ENCODE data around the gene NFS1.
"Not testable (repeated sequence)": the region's sequence is repeated elsewhere in the genome, so short reads cannot be mapped to it uniquely, and the experiment has no call there.

NFS1 gene

DNA sequence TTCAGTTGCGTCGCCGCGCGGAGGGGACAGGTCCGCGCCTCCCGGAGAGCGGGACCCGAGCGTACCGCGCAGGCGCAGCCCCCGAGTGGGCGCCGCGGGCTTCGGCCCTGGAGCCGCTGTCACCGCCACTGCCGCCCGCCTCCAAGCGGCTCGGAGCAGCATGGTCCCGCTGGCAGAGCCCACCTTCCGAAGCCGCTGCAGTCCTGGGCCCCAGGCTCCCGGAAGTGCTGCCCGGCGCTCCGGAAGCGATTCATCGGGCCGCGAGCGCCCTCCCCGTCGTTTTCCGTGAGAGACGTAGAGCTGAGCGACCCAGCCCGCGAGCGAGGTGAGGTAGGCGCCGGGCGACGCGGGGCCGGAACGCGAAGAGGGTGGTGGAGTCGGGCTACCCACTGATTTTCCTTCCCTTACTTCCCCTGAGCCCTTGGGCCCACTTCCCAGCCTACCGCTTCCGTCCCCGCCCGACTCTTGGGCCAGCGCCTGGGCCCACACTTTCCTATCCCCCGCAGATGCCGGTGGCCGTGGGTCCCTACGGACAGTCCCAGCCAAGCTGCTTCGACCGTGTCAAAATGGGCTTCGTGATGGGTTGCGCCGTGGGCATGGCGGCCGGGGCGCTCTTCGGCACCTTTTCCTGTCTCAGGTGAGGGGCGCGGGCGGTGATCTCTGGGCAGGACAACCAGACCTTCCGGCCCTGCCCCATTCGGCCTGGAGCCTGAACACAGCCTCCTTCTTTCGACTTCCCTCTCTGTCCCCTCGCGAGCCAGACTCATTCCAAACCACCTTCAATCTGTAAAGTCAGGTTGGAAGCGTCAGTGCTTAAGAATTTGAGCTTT lies at the start of gene NFS1, which contains the start of gene ROMO1:
NFS1 (minus strand) TSS at position 226 of the 830 bp plus-strand sequence; CDS start at position 162, 64 bp downstream.
ROMO1 (plus strand) TSS at position 279 of the 830 bp plus-strand sequence; CDS start at position 507, 228 bp downstream.
- DNase-seq (ENCODE audit: low spot score), result peak; percentile 80

DNA sequence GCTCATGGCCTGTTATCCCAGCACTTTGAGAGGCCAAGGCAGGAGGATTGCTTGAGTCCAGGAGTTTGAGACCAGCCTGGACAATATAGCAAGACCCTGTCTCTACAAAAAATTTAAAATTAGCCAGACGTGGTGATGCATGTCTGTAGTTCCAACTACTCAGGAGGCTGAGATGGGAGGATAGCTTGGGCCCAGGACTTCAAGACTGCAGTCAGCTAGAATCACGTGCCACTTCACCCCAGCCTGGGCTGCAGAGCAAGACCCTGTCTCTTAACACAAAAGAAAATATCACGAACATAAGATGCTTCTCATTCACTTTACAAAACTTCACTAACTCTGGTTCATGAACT lies 45.3 kb upstream of the NFS1 start:
- not testable (repeated sequence) for DNase-seq (ENCODE audit: low spot score)

DNA sequence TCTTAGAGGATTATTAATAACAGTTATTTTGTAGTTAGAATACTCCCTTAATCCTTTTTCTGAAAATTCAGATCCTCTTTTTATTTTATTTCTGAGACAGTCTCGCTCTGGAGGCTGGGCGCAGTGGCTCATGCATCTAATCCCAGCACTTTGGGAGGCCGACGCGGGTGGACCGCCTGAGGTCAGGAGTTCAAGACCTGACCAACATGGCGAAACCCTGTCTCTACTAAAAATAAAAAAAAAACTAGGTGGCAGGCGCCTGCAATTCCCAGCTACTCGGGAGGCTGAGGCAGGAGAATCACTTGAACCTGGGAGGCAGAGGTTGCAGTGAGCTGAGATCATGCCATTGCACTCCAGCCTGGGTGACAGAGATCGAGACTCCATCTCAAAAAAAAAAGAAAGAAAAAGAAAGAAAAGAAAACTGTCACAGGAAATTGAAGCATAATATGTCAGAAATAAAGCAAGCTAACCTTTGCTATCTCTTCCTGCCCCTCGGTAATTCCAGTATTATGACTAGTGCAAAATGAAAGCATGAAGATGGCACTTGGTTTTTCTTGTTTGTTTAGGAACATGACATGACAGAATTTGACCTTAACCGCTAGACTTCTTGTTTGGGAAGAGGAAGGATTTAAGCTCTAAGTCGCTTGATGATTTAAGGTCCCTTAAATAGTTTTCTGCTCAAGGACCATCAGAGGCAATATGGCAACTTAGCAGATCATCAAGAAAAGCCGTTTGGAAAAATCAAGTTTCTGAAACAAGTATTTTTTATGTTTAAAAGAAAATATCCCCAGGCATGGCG lies 44.7 kb upstream of the NFS1 start:
- DNase-seq (ENCODE audit: low spot score), result peak; percentile 23

DNA sequence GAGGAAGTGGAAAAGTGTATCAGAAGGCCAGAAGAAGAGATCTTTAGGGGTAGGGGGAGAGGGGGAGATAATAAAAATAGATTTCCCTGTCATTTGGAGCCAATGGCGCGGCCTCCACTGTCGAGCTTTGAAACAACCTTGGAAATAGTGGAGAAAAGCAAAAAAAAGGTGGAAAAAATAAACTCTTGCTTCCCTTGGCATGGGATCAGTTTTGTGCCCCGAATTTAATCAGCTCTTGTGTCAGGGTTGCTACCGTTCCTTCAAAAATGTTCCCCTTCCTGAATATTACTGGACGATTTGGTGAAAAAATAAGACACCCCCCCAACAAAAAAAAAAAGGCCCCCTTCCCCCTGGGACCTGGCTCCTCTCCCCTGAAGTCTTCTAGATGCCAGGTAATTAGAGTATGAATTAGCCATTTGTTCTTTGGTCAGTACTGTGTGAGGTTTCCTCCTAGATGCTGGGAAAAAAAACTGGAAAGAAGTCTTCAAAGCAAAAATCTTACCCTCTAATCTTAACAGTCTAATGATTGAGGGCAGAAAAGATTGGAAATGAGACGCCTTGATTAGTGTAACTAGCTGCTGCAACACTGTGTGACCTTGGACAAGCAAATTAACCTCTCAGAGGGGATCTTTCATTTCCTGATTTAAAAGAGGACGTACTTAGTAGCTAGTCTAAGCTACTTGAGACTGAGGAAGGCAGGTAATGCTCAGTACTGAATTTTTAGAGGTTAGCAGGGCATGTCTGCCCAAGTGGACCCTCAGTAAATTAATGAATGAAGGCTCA lies 43.8 kb upstream of the NFS1 start:
- DNase-seq (ENCODE audit: low spot score), result peak; percentile 36

DNA sequence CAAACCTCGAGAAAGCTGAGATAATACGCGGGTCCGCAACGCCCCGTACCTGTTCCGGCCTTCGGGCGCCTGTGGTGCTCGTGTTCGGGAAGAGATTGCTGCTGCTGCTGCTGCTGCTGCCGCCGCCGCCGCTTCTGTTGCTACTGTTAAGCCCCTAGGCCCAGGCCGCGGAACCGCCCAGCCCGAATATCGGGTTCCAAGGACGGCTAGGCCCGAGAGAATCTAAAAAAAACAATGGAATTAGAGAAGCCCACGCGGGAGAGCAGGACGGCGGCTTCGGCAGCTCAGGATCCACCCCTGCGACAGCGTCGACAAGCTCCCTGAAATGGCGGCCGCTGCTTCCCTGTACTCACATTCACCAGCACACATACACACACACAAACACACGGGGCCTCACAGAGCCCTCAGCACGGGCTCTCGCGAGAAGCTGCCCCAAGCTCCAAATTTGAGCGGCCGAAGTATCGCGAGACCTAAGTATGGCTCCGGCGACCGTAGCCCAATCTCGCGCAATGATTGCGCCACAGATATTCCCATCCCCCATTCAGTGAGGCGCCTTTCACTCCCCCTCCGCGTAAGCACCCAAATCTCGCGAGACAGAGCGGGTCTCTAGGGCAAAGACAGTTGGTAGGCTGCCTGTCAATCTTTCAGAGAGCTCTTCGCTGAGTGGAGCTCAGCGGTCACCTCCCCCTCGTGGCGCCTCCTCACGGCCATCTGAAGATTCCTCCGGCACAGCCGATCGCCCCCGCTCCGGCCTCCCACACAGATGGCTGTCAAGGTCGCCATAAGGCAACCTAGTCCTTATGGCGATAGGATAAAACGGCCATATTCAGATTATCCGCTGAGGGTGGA lies 43.0 kb upstream of the NFS1 start, which contains the start of gene RBM39:
RBM39 (minus strand) TSS at position 369 of the 849 bp plus-strand sequence. CDS start 1,386 bp downstream, outside the sequence.
- DNase-seq (ENCODE audit: low spot score), result peak; percentile 100

DNA sequence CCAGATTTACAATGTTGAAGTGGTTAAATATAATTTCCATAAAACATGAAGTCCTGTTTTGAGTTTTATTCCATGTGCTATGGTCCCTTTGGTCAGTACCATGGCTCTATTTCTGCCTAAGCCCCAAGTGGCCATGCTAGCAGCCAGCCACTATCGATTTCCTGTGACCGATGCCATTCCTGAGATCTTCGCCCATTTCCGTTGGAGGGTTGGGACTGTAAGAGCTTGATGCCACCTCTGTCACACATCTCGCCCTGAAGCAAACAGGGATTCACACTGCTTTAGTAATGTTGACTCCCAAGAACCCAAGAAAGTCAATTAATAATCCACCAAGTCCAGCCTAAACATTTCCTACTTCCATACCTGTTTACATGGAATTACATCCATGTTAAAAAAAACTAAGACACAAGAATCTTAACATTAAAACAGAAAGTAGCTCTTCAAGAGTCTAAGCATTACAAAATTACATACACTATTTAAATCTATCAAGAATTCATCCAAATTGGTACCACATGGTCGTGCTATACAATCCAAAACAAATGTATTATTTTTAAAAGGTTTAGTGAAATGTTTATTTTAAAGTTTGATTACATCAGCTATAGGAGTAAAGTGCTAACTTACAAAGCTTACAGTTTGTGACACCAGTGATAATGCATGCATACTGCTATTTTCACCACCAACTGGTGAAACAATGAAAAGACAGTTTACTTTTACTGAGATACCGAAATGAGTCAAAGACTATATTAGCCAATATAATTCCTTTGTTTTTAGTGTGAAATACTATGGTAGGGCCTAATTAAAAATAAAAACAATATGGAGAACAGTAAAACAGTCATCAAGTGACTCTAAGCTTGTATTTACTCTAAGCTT lies 40.4 kb upstream of the NFS1 start:
- peak; percentile 15 for DNase-seq (ENCODE audit: low spot score)

DNA sequence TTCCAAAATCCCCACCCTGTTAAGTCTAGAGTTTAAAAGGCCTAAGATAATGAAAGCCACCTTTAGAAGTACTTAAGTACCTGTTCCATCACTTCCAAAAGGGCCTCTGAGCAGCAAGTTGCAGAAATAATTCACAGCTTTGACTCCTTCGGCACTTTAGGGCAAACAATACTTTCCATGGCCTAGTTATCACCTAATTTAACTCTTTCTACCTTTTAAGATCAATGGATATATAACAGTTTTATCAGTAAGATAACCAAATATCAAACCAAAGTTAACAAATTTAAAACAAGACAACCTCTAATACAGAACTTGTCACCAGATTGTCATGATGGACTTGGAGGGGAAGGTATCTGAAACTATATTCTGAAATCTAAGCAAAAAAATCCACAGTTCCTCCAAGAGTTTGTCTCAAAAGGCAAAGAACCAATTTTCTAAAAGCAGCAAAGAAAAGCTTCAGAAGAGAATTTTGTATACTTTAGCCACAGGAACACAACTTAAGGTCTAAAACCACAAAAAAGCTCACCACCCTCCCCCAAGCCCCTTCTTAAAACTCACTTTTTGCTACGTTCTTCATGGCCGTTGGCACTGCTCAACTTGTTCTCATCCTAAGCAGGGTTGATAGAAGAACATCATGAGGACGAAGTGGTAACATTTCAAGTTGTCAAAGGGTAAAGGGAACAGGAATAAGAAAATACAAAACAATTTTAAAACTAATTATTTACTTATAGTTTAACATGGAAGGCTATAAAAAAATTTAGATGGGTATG lies 39.4 kb upstream of the NFS1 start:
- DNase-seq (ENCODE audit: low spot score), result no peak

DNA sequence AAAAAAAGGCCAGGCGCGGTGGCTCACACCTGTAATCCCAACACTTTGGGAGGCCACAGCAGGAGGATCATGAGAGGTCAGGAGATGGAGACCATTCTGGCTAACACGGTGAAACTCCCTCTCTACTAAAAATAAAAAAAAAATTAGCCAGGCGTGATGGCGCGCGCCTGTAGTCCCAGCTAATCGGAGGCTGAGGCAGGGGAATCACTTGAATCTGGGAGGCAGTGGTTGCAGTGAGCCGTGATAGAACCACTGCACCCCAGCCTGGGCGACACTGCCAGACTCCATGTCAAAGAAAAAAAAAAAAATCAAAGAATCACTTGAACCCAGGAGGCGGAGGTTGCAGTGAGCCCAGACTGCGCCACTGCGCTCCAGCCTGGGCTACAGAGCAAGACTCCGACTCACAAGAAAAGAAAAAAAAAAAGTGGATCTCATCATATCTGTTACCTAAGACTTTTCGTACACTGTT lies 38.7 kb upstream of the NFS1 start:
- DNase-seq (ENCODE audit: low spot score), result no peak

DNA sequence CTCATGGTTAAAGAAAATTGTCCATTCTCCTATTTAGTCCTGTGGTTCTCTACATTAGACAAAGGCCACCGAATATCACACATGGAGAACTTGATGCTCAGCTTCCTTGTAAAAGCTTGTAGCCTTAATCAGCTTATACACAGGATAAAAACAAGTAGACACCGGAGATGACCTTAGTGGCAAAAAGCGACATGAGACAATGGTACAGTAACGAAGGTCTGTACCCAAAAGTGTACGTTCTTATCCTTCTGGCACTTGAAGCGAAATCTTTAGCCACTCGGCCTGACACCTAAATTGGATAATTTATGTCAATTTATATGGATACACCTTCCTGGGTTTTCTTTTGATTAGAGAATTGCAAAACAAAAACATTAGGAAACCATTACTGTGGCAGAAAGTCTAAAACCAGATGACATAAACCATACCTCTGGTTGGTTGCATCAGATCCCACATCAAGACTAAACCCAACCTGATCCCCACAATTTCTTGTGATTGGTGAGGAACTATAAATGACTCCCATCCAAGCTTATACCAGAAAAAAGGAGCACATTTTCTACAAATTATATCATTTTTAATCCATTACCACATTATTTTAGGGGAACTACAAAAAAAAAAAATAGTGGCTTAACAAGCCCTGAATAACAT lies 36.8 kb upstream of the NFS1 start:
- no peak for DNase-seq (ENCODE audit: low spot score)

DNA sequence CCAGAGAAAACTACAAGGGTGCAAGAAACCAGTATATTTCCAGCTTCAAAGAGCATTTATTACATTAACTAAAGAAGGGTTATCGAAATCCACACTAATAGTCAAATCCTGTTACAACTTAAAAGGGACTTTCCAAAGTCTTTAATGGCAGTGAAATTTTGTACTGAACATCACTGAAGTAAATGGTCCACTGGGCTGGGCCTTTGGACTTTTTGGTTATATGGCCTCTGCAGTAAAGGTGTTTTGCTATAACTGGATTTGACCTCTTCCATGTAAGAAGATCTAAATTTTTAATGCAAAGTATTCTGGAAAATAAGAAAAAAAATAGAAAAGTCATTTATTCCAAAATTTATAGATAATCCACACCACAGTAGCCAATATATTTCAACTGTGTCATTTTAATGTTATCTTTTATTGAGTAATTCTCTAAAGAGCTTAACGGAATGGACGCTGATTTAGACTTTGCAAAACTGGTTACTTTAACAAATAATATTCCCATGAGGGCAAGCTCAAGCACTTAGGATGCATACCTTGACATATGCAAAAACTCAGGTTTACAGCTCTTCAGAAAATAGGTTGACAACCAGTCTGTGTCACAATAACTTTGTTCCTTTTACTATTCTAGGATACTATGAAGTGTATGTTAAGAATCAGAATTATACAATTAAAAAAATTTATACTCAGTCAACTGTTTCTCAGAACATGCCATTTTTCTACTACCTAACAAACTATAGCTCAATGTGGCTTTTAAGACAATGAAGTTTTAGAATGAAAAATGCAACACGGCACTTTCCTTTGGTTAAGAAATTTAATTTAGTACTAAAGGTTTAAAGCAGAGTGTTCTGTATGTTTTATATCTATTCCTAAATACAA lies 35.9 kb upstream of the NFS1 start:
- no peak for DNase-seq (ENCODE audit: low spot score)

DNA sequence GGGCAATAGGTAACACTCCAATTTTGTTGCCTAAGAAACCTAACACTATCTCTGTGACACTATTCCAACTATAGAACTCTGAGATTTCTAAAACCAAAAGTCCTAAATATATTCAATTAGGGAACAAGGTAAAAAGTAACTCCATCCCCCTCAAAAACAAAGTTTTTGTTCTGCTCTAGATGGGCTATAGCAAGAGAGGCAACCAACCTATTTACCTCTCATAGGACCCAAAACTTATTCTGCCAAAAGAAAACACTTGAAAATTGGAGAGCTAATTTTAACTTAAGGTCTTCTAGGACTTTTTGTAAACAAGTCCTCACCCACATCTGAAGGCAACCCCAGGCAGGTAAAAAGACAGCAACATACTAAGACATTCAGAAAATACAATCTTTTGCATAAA lies 35.2 kb upstream of the NFS1 start:
- no peak for DNase-seq (ENCODE audit: low spot score)

DNA sequence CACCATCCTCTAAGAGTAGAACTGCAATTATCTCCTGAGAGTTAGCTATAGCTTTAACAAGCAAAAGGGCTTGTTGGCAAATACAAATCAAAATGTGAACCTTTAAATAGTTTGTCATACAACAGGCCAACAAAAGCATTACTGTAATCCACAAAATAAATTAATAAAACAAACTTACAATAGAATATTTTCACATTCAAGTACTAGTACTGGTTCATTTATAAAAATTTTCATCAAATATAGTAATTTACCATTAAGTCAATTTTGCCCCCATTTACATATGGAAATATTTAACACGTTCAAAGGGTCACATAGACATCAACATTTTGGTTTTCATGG lies 33.5 kb upstream of the NFS1 start:
- no peak for DNase-seq (ENCODE audit: low spot score)

DNA sequence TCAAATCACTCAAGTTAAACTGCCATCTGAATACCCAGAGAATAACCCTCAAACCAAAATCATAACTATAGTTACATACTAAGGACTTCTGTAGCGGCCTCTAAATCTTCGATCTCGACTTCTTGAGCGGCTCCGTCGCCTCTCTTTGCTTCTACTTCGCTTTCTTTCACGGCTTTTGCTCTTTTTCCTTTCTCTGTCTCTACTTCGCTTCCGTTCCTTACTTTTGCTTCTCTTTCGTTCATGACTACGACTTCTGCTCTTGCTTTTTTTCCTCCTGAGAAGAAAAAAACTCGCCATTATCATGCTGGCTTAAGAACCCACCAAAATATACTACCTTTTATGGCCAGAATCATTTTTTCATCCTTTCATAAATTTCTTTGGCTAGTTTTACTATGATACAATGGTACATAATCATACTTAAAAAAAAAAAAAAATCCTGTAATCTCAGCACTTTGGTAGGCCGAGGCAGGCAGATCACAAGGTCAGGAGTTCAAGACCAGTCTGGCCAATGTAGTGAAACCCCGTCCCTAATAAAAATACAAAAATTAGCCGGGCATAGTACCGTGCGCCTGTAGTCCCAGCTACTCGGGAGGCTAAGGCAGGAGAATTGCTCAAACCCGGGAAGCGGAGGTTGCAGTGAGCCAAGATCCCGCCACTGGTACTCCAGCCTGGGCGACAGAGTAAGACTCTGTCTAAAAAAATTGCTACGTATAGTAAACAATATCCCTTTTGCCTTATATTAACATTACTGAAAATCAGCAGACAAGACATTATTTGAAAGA lies 32.9 kb upstream of the NFS1 start:
- DNase-seq (ENCODE audit: low spot score), result no peak

DNA sequence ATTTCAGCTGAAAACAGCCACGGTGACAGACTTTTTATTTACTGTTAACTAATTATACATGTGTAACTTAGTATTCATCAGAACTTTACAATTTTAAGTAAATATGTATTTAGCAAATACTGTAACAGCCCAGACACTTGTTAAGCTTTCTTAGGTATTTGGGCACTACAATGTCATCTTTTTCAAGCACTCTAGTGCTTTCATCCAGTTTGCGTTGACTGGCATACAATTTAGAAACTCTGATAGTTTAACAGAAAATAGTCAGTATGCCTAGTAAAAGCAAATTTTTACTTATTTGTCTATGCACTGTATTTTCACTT lies 32.3 kb upstream of the NFS1 start:
- DNase-seq (ENCODE audit: low spot score), result no peak

DNA sequence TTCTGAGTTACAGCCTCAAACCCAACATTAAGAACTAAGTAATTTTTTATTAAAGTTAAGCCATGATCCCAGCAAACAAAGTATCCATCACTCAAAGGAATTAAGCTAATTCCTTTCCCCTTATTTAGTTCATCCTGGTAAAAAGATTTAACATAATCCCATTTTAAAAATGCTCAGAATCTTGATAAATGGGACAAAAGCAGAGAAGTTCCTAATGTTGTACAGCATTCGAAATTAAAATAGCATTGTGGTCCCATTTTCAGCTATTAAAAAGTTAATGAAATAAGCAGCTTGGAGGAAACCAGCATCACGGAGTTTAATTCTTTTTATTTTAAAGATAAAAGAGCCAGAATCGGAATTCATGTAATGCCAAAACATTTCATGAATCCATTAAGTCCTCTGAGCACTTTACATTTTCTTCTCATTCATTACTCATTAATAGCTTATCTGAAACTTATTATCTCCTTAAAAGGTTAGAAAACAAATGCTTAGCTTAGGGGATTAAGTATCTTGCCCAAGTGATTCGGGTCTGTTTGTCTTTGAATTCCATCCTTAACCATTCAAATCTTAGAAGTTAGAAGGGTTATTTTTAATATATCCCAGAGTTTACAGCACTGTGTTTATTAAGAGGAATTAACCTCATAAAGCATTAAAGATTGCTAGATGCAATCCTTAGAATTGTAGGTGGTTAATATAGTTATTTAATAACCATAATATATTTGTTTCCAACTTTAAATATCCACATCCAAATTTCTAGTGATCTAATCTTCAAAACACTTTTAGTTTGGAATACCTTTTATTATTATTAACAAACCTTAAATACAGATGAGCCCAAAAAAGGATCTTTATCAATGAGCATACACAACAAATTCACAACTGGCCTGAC lies 31.7 kb upstream of the NFS1 start:
- DNase-seq (ENCODE audit: low spot score), result no peak

DNA sequence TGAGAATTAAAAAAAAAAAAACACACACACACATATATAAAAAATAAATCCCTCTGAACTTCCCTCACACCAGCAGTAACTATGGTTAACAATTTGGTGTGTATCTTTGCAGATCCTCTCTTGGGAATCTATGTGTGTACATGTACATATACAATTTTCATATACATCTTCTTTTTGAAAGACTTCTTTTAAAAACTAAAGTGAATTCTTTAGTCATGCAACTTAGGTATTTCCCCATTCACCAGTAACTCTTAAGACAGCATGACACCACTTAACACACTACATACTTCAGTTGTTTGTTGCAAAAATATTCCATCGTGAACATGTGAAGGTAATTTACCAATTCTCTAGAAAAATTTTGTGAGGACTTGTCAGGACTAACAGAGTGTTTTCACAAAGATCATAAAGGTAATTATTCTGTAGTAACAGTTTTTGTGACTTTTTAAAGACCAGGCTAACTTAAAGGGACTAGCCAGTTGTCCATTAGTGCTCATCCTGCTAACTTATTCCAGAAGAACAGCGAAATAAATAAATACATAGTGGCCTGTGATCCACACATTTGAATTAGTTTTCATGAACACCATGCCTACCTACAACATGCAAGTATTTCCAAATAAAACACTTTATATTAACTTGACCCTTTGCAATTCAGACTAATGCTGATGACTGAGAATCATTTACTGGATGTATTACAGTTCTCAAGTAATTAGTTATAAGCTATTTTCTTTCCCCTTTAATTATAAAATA lies 30.9 kb upstream of the NFS1 start:
- DNase-seq (ENCODE audit: low spot score), result no peak

Measured in CD4-positive, alpha-beta T cell treated with Interleukin-6 at 100 ng/mL for 8 hours (primary cell).